SK-N-SH (cell line): ENCODE measurements around the gene GLIS1. TPM values are rescaled to one million over a fixed set of nuclear protein-coding genes. Genes with fewer than 3 reads are reported as not detected.

Source experiments
- CTCF ChIA-PET: fragments of 300-600, 350-600 bp; formaldehyde crosslinking; extraction: SDS; loops from one replicate; lab custom pipeline; 2021; lab: Yijun Ruan, JAX
- POLR2A ChIA-PET: fragments of 350-600 bp; sonication (Branson Sonifier 250); formaldehyde crosslinking; extraction: SDS; loops from one replicate; lab custom pipeline; 2020; ENCODE audit warnings: antibody characterized with exemption, inconsistent platforms; lab: Yijun Ruan, JAX
- DNase-seq: peaks from one replicate; pipeline ENCODE4 v3.0.0; 2012
- H2AFZ ChIP-seq: fragments of 200-600 bp; sonication (generic); 2 replicates; pipeline ENCODE4 v1.8.1; 2016; ENCODE audit warnings: antibody characterized with exemption, mild to moderate bottlenecking, low read depth
- H3F3A ChIP-seq: fragments of 200-600 bp; sonication (generic); replicated peaks from 2 replicates; pipeline ENCODE3; 2016; ENCODE audit warnings: antibody characterized with exemption, mild to moderate bottlenecking; ENCODE audit not compliant: insufficient read depth
- H3K27ac ChIP-seq, 2 experiments: fragments of 200-500 bp in 1 of 2; fragments of 200-600 bp in 1 of 2; sonication (Bioruptor generic) in 1 of 2; sonication (generic), shearing (Covaris generic) in 1 of 2; 2 replicates each; pipeline versions ENCODE4 v1.5.1 to v1.6.1; 2014 to 2016; ENCODE audit warnings: low read depth in 2 of 2, inconsistent platforms in 1 of 2, low read length in 1 of 2, mild to moderate bottlenecking in 1 of 2, mixed read lengths in 1 of 2
- H3K27me3 ChIP-seq: fragments of 200-600 bp; sonication (generic), shearing (Covaris generic); 2 replicates; pipeline ENCODE4 v1.6.1; 2016; ENCODE audit warnings: mixed run types; ENCODE audit not compliant: insufficient read depth
- H3K36me3 ChIP-seq, 2 experiments: fragments of 200-500 bp in 1 of 2; fragments of 200-600 bp in 1 of 2; sonication (Bioruptor generic) in 1 of 2; sonication (generic) in 1 of 2; replicated peaks in 1 of 2; 2 replicates each; pipeline versions ENCODE3 to v1.5.1; 2014 to 2016; ENCODE audit warnings: low read length in 1 of 2, mild to moderate bottlenecking in 1 of 2; ENCODE audit not compliant: insufficient read depth in 2 of 2, control insufficient read depth in 1 of 2
- H3K4me1 ChIP-seq, 2 experiments: fragments of 200-500 bp in 1 of 2; fragments of 200-600 bp in 1 of 2; sonication (Bioruptor generic) in 1 of 2; sonication (generic), shearing (Covaris generic) in 1 of 2; 2 replicates each; pipeline versions ENCODE4 v1.5.1 to v1.6.1; 2014 to 2016; ENCODE audit warnings: low read depth in 1 of 2, low read length in 1 of 2, mixed run types in 1 of 2; ENCODE audit not compliant: insufficient read depth in 2 of 2, control insufficient read depth in 1 of 2
- H3K4me2 ChIP-seq: fragments of 200-600 bp; sonication (generic), shearing (Covaris generic); 2 replicates; pipeline ENCODE4 v1.6.1; 2017; ENCODE audit warnings: mixed run types
- H3K4me3 ChIP-seq, 2 experiments: fragments of 200-500 bp in 1 of 2; fragments of 200-600 bp in 1 of 2; sonication (Bioruptor generic) in 1 of 2; sonication (generic), shearing (Covaris generic) in 1 of 2; 2 replicates each; pipeline versions ENCODE4 v1.5.1 to v1.8.1; 2014 to 2016; ENCODE audit warnings: low read depth in 2 of 2, inconsistent platforms in 1 of 2, low read length in 1 of 2, mild to moderate bottlenecking in 1 of 2, mixed read lengths in 1 of 2, moderate library complexity in 1 of 2
- H3K79me2 ChIP-seq: fragments of 200-600 bp; sonication (generic); 2 replicates; pipeline ENCODE4 v1.8.1; 2017; ENCODE audit warnings: mild to moderate bottlenecking; ENCODE audit not compliant: insufficient read depth
- H3K9ac ChIP-seq: fragments of 200-600 bp; sonication (generic); 2 replicates; pipeline ENCODE4 v1.6.1; 2017; ENCODE audit warnings: mixed run types
- H3K9me2 ChIP-seq: fragments of 200-600 bp; sonication (generic); 2 replicates; pipeline ENCODE4 v1.6.1; 2017; ENCODE audit warnings: mixed run types
- H3K9me3 ChIP-seq: fragments of 200-600 bp; sonication (generic); 2 replicates; pipeline ENCODE4 v1.6.1; 2017; ENCODE audit warnings: mixed run types, mild to moderate bottlenecking, moderate library complexity
- H4K20me1 ChIP-seq: fragments of 200-600 bp; sonication (generic); 2 replicates; pipeline ENCODE4 v1.6.1; 2017; ENCODE audit warnings: mild to moderate bottlenecking, mixed run types; ENCODE audit not compliant: insufficient read depth
- CHD2 ChIP-seq: fragments of 150-350 bp; IDR thresholded peaks from 2 replicates; pipeline ENCODE4 v1.6.1; 2018; ENCODE audit warnings: low read length; ENCODE audit not compliant: partially characterized antibody
- ELF1 ChIP-seq: IDR thresholded peaks from 2 replicates; pipeline ENCODE4 v1.4.0; 2012
- EP300 ChIP-seq, 2 experiments: IDR thresholded peaks; 2 replicates each; pipeline versions ENCODE4 v1.4.0 to v1.6.1; 2012; ENCODE audit warnings: borderline replicate concordance in 1 of 2, low read depth in 1 of 2, low read length in 1 of 2
- FOXJ3 ChIP-seq: sonication (generic); formaldehyde crosslinking; IDR thresholded peaks from 2 replicates; pipeline ENCODE4 v1.5.1; 2020; ENCODE audit warnings: mild to moderate bottlenecking, missing genetic modification reagents
- FOXM1 ChIP-seq: IDR thresholded peaks from 2 replicates; pipeline ENCODE4 v1.4.0; 2012; ENCODE audit warnings: low read depth, mild to moderate bottlenecking
- MXI1 ChIP-seq: IDR thresholded peaks from 2 replicates; pipeline ENCODE4 v1.6.1; 2012; ENCODE audit warnings: mild to moderate bottlenecking, low read depth, low read length, improper control_type of control experiment
- POLR2AphosphoS5 ChIP-seq: IDR thresholded peaks from 2 replicates; pipeline ENCODE4 v1.6.1; 2012; ENCODE audit warnings: low read depth, low read length
- RAD21 ChIP-seq: IDR thresholded peaks from 2 replicates; pipeline ENCODE4 v1.6.1; 2012; ENCODE audit warnings: mild to moderate bottlenecking, low read length
- RFX5 ChIP-seq: IDR thresholded peaks from 2 replicates; pipeline ENCODE4 v1.6.1; 2012; ENCODE audit warnings: mild to moderate bottlenecking, improper control_type of control experiment, low read length
- SIN3A ChIP-seq: IDR thresholded peaks from 2 replicates; pipeline ENCODE4 v1.6.1; 2012; ENCODE audit warnings: low read depth, mild to moderate bottlenecking, low read length, moderate library complexity, borderline replicate concordance
- TEAD4 ChIP-seq: IDR thresholded peaks from 2 replicates; pipeline ENCODE4 v1.4.0; 2012; ENCODE audit warnings: mild to moderate bottlenecking, borderline replicate concordance; ENCODE audit not compliant: insufficient read depth
- YY1 ChIP-seq: IDR thresholded peaks from 2 replicates; pipeline ENCODE4 v1.4.0; 2012; ENCODE audit warnings: low read depth, mild to moderate bottlenecking
- ZBTB33 ChIP-seq: IDR thresholded peaks from 2 replicates; pipeline ENCODE4 v1.4.0; 2012; ENCODE audit warnings: low read depth, borderline replicate concordance
- WGBS: methylation state at CpG from one replicate; pipeline ENCODE4 v1.1.6; 2017; ENCODE audit warnings: low lambda C conversion rate; 5-methylcytosine and 5-hydroxymethylcytosine counted together
- polyA plus RNA-seq, 3 experiments: library from polyadenylated mRNA; depleted of rRNA; stranded (reverse); fragments of >200 nt; gene quantifications; 2 replicates each; pipeline ENCODE4 v1.2.3, GENCODE V29; 2012
- TF ChIP-seq, protein P1 (sequence below): IDR thresholded peaks from 2 replicates; pipeline ENCODE4 v1.6.1; 2012; ENCODE audit warnings: mild to moderate bottlenecking, low read depth, low read length, moderate library complexity

Gene GLIS1
- polyA plus RNA-seq, 1 of the 3 experiments (the other 2 are of a cell fraction), result 0.13 TPM

GRCh38 chr1:53484705-53485477 lies 254.1 kb downstream of the GLIS1 start:
- no peak for DNase-seq
- WGBS, result 60% methylated on average over 17 of the region's 19 CpGs
- no peak overlapping the region for H3K27ac ChIP-seq
- no peak for TF ChIP-seq RFX5
- TF ChIP-seq FOXJ3 (CRISPR knock-in tag), result no peak
- no peak for TF ChIP-seq MXI1
- no peak for TF ChIP-seq RAD21
- TF ChIP-seq YY1, result no peak
- TF ChIP-seq EP300 (IDR thresholded peaks at IDR 0.05; ENCODE audit: borderline replicate concordance in 1 of 2, low read depth in 1 of 2, low read length in 1 of 2), result no peak
- no peak for TF ChIP-seq SIN3A
- TF ChIP-seq TEAD4, result no peak
- TF ChIP-seq ZBTB33, result no peak
- no peak for TF ChIP-seq FOXM1
- no peak for TF ChIP-seq CHD2
- TF ChIP-seq ELF1, result no peak
- TF ChIP-seq, protein P1, sequence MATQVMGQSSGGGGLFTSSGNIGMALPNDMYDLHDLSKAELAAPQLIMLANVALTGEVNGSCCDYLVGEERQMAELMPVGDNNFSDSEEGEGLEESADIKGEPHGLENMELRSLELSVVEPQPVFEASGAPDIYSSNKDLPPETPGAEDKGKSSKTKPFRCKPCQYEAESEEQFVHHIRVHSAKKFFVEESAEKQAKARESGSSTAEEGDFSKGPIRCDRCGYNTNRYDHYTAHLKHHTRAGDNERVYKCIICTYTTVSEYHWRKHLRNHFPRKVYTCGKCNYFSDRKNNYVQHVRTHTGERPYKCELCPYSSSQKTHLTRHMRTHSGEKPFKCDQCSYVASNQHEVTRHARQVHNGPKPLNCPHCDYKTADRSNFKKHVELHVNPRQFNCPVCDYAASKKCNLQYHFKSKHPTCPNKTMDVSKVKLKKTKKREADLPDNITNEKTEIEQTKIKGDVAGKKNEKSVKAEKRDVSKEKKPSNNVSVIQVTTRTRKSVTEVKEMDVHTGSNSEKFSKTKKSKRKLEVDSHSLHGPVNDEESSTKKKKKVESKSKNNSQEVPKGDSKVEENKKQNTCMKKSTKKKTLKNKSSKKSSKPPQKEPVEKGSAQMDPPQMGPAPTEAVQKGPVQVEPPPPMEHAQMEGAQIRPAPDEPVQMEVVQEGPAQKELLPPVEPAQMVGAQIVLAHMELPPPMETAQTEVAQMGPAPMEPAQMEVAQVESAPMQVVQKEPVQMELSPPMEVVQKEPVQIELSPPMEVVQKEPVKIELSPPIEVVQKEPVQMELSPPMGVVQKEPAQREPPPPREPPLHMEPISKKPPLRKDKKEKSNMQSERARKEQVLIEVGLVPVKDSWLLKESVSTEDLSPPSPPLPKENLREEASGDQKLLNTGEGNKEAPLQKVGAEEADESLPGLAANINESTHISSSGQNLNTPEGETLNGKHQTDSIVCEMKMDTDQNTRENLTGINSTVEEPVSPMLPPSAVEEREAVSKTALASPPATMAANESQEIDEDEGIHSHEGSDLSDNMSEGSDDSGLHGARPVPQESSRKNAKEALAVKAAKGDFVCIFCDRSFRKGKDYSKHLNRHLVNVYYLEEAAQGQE, result no peak
- no peak for TF ChIP-seq POLR2AphosphoS5
- H4K20me1 ChIP-seq, result no peaks in the 10 kb centered on the region
- H3K9me3 ChIP-seq, result no peaks in the 10 kb centered on the region
- no peaks in the 10 kb centered on the region for H3F3A ChIP-seq
- no peak overlapping the region for H3K9ac ChIP-seq
- H2AFZ ChIP-seq, result no peak overlapping the region
- no peaks in the 10 kb centered on the region for H3K36me3 ChIP-seq
- CTCF ChIA-PET, result interaction anchor here (0.5 to 8.7 kb wide), 56 partner anchors 9 to 338 kb away, joined by 3 to 131 read pairs (median 7); partner anchors contain the start of gene GLIS1
- no peak overlapping the region for H3K4me3 ChIP-seq
- H3K79me2 ChIP-seq, result no peaks in the 10 kb centered on the region
- peaks cover 0 to 16% of the 10 kb centered on the region in 2 experiments; a peak in 1 of 4 replicates for H3K4me1 ChIP-seq
- H3K4me2 ChIP-seq, result no peak overlapping the region
- POLR2A ChIA-PET, result no interaction called here
- no peaks in the 10 kb centered on the region; the same call in 1 of the 2 replicates for H3K27me3 ChIP-seq
- no peaks in the 10 kb centered on the region for H3K9me2 ChIP-seq
